ENCODE results near the gene SCTR.

The SCTR gene

DNA sequence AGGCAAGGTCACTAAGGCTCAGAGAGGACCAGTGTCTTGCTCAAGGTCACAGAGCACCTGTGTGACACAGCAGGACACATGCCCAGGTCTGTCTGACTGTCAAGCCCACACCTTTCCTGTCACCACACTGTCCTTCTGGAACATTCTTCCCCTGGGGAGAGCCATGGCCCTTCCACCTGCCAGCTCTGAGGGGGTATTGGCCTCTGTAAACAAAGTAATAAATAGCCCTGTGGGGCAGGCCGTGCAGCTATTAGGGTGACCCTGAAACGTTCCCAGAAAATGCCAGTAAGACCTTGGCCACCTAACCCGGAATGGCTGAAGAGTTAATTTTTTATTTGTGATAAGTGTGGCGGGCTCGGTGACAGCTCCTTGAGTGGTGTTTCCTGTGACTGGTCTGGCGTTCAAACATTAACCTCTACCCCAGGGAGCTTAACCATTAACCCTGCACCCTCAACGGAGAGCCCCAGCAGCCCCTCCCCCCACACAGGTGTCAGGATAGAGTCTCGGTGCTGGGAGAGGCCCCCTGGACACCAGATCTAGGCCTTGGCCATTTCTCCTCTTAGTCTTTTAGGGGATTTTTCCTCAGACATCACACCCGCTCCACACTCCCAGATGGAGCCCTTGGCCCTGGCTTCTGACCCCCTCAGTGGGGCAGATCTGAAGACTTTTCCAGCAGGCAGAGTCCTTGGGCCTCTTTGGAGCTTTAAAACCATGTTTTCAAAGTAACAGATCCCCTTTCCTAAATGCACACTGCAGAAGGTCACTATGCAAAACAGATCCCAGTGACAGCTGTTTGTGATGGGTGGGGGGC lies 36.6 kb downstream of the SCTR start:
- DNase-seq (ENCODE audit: low read depth) = no peak

DNA sequence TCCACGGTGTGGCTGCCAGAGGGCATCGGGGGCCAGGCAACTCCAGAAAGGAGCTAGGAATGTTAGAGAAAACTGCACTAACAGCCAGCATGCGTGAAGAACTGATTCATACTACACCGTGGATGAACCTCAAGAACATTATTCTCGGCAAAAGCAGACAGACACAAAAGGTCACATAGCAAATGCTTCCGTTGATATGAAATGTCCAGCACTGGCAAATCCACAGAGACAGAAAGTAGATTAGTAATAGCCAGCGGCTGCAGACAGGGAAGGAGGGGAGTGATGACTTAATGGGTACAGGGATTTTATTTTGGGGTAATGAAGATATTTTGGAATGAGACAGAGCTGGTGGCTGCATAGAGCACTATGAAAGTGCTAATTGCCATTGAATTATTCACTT lies 37.4 kb downstream of the SCTR start:
- DNase-seq (ENCODE audit: low read depth) = no peak

DNA sequence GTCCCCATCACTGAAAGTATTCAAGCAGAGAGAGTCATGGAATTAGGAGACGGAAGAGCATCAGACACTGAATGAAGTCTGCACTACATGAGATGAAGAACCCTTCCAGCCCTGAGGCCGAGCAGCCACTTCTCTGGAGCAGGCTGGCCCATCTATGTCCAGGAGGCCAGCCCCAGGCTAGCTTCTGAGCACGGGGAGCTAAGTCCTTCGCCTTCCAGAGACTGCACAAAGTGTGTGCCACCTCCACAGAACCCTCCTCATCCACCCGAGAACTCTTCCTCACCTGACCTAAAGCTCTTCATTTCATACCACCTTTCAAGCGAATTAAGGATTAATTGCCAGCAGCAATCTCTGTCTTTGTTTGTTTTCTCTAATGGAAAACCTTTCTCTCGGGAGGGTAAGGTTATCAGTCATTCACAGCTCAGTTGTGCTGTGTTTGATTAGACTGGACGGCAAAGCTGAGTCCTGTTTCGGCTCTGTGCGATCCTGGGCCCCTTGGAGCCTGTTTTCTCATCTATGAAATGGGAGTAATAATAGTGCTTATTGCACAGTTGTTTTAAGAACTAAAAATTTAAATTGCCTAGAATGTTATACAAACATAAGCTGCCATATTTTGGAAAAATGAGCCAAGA lies 38.0 kb downstream of the SCTR start:
- no peak for DNase-seq (ENCODE audit: low read depth)

DNA sequence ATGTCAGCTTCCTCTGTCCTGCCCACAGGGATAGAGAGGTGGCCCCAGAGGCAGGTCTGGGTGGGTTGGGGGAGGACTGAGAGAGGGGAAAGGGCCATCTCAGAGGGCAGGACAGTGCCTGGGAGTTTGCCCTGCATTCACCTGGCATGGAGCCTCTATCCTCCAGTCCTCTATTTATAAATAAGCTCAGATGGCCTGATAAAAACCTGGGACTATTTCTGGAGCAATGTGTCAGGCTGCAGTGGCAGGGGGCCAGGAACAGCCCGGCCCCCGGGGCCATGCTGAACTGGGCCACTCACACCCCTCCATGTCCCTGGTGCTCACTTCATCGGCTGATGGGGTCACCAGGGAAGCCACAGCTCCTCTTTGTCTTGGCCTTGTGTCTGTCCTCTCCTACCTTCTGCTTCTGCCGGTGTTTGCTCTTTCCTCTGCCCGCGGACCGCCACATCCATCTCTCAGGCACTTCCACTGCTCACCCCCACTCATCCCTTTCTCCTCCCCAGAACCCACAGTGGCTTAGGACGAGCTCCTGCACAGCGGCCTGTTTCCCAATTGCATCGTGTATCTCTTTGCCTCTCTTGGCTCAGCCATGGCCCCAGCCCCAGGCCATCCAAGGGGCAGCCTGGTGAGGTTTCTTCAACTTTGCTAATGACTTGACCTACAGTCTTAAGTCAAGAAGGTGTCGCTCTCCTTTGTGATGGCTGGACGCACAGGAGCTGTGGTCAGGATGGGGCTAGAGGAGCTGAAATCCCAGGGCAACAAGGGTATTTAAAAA lies 38.8 kb downstream of the SCTR start:
- DNase-seq (ENCODE audit: low read depth) = no peak

DNA sequence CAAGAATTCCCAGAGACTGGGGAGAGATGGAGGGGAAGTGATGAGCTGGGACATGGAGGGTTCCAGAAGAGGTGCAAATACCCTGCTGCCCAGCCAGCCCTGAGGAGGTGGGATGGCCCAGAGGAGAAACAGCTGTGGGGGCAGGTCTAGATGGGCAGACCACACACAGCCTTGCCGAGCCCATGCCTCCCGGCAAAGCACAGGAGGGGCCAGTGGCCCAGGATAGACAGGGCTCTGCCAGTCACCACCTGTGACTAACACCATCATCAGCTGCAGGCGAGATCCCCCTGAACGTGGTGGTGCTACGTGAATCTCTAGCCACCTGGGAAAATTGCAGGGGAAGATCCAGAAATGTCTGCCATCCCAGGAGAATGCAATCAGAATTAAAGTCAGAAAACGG lies 39.4 kb downstream of the SCTR start:
- no peak for DNase-seq (ENCODE audit: low read depth)

DNA sequence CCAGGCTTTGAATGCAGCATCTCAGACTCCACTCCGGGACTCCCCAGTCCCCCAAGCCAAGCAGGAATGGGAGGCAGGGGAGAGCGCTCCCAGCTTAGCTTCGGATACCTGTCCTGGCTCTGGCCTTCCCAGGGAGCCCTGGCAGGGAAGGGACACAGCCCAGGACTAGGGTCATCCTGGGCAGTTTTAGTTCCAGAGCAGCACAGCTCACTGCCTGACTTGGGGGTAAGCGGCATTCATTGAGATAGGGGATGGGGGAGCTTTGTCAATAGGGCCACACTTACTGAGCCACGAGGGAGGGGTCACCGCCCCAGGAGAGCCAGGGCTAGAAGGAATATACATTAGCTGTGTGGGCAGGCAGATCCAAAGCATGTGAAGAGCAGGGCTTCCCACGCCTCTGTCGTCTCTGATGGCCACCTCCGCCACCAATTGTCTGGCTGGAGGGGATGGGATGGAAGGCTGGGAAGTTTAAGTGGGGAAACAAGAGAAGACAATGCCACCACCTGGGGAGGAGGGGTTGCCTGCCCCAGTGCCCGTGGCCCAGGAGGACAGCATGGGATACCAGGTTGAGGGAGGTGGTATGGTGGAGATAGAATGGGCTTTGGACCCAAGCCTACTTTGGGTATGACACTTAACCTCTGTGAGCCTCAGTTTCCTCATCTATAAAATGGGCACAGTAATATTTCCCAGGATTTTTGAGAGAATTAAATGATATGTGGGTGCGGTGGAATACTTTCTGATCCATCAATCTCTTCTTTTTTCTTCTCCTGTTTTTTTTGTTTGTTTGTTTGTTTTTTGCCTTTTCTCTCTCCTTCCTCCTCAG lies 40.2 kb downstream of the SCTR start:
- DNase-seq (ENCODE audit: low read depth) = no peak

DNA sequence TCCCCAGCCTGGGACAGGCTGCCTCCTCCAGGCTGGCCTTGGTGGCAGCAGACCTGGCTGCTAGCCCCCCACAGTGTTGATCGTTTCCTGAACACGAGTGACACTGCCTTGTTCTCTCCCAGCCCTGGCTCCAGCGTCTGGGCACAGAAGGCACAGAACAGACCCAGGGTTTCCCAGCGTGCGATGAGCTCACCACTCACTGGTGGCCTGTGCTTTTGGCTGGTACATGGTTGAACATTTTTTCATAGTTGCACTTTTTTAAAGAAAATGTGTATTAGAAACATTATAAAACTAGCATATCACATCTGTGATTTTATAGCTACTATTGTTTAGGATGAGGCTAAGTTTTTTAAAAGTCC lies 40.9 kb downstream of the SCTR start:
- DNase-seq (ENCODE audit: low read depth) = no peak

DNA sequence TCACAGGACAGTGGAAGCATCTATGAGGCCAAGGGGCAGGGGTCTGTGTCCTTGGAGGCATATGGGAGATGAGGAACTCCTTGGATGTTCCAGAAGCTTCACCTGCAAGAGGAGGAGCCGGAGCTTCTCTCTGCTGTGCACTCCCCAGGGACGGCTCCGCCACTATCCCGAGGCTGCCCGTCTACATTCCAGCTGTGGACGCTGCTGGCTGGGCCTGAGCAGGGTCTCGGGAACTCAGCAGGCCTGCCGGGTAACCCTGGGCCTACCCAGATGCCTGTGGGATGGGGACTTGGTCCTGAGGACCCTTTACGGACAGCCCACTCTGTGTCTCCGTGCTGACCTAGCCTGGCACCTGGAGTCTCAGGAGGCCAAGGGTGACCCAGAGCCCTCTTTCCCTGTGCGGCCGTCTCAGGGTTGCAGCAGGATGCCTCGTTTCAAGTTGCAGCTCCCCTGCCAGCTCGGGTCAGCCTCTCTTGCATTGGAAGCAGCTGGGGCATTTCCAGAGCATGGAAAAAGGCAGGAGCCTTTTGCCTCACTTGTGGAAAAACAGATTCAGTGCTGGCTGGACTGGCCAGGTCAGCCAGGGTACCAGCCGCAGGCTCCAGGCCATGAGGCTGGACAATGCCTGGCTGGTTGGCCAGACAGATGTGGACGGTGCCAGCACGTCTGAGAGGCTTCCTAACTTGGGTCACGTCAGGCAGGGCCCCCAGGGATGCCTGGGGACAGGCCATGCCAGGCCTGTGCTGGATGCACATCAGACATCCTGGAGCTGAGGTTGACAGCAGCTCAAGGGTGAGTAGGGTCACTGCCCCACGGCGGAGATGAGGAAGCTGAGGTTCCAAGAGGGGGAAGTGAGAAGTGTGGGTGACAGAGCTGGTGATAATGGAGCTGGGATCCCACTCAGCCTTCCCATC lies 41.5 kb downstream of the SCTR start:
- no peak for DNase-seq (ENCODE audit: low read depth)

DNA sequence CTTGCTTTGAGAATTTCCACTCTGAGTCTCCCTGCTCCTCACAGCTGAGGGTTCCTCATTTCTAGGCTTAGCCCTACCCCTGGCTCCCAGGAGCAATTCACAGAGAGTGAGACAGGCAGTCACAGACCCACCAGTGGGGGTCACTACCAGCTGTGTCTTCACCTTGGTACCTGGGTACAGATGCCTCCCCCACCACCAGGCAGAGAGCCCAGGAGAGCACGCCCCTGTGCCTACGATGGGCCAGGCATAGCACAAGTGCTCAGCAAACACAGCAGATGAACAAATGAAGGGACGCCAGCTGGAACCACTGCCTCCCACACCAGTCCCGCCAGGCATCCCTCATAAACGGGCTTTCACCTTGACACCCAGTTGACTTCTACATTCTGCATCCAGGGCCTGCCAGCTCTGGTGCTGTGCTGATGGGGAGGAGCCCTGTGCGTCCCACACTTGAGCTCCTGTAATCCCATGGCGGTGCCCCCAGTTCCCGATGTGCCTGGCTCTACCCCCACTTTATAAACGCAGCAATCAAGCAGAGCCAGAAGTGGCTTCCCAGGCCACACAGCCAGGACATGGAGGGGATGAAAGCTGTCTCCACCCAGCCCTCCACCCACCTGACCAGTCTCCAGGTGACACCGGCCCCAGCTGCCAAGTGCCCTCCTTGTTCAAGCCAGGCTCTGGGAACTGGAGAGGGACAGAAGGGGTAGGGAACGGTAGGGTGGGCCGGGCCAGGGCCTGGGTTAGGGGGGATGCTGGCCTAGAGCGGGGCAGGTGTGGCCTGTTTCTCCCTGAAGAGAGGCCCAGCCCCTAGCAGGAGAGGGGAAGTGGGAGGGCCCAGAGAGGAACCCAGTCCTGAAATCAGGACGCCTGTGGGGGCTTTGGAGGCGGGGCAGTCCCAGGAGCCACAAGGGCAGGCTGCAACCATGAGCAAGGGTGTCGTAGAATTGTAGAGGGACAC lies 42.5 kb downstream of the SCTR start:
- no peak for DNase-seq (ENCODE audit: low read depth)

DNA sequence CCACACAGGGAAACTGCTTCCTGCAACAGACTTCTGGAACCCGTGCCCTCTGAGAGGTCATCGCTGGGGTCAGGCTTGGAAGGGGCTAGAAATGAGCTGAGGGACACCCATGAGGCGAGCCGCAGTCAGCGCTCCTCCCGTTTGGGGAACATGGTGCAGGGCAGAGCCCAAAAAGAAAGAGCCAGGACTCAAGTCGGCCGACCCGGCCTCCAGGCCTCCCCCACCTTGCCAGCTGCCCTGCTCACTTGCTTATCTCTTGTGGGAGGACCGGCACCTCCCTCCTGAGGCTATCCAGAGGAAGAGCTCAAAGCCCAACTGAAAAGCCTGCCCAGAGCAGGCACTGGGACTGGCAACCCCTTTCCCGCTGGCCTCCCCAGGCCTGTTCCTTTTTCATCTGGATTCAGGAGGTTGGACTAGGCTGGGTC lies 43.6 kb downstream of the SCTR start:
- no peak for DNase-seq (ENCODE audit: low read depth)

DNA sequence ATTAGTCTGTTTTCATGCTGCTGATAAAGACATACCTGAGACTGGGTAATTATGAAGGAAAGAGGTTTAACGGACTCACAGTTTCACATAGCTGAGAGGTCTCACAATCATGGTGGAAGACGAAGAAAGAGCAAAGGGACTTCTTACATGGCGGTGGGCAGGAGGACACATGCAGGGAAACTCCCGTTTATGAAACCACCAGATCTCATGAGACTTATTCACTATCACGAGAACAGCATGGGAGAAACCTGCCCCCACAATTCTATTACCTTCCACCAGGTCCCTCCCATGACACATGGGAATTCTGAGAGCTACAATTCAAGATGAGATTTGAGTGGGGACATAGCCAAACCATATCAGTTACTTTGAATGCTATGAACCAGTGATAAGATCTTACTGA lies 44.1 kb downstream of the SCTR start:
- DNase-seq (ENCODE audit: low read depth) = no peak

DNA sequence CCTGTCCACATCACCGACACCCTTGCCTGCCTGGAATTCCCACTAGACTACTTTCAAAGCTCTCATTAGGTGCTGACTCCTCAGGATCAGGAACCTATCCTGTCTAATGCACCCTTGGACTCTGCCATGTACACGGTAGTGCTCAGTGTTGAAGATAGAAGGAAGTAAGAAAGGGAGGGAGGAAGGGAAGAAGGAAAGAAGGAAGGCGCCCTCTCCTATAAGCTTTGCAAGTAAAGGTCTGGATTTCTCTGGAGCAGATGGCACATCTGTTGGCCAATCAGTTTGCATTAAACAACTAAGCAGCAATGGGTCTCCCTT lies 45.3 kb downstream of the SCTR start:
- no peak for DNase-seq (ENCODE audit: low read depth)

DNA sequence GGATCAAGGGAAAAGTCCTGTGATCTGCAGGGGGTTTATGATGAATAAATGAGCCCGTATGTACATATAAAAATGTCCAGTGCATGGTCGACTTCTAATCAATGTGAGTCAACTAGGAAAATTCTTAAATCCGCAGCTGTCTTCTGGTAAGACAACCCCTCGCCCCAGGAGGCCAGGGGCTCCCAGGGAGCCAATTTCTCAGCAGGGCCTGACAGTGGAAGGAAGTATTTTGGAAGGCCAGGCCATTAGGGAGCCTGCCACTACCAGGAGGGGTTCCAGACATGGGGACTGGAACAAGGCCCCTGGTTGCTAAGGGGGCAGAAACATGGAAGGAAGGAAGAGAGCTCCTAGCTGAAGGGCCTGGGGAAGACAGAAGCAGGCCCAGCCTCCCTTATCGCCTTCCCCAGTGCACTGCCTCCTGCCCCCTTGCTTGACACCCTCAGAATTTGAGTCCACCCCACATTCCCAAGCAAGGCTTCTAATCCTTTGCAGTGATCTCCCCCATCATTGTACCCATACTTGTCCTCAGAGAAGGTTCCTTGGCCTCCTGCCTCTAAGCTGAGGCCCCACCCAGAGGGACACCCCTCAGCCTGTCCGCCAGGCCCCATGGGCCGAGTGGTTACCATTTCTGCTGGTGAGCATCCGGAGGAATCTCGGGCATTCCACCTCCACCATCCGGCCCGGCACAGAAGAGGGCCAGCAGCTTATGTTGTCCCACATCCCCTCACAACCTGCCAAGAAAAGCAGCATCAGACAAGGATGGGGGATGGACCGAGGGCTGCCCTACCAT lies 45.9 kb downstream of the SCTR start:
- DNase-seq (ENCODE audit: low read depth) = no peak

DNA sequence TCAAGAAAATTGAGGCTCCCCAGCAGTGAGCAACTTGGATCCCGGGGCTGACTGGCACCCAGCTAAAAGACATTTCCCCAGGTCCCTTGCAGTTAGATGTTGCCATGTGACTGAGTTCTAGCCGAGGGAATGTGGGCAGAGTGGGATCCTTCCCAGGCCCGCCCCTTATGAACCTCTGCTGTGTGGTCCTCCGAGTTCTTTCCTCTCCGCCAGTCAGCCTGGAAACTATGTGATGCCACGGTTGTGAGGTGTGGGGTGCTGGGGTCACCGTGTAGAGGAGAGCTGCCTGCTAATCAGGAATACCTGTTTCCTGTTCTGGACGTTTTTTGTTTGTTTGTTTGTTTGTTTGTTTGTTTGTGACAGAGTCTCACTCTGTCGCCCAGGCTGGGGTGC lies 47.2 kb downstream of the SCTR start:
- DNase-seq (ENCODE audit: low read depth) = no peak

DNA sequence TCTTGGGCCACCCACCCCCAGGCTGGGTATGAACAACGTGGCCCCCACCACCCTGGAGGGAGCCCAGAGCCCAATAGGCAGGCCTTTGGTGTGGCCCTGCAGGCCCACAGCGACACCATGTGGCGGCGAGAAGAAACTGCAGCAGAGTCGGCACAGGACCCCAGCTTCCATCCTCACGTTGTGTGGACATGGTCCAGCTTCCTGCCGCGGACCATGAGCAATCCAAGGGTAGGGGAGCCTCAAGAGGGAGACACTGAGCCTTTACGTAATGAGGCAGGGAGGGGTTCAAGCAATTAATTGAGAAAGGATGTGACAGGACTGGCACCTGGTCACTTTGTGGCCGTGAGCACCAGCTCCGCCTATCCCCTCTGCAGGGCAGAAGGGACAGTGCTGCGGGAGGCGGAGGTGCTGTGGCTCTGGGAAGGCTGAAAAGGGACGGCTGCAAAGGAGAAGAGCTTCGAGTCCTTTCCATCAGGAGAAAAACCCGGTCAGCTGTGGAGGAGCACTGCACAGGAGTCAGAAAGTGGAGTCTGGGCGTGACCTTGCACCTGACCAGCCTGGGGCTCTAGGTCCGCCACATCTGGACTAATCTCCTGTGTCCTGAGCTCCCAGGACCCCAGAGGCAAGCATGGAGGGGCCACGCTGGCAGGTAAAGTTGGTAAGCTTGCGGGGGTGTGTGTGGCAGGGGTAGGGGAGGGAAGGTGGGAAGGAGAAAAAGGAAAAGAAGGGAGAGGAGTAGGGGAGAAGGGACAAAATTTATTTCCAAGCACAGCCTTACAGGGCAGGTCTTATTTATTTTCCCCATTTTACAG lies 47.8 kb downstream of the SCTR start:
- DNase-seq (ENCODE audit: low read depth) = no peak

DNA sequence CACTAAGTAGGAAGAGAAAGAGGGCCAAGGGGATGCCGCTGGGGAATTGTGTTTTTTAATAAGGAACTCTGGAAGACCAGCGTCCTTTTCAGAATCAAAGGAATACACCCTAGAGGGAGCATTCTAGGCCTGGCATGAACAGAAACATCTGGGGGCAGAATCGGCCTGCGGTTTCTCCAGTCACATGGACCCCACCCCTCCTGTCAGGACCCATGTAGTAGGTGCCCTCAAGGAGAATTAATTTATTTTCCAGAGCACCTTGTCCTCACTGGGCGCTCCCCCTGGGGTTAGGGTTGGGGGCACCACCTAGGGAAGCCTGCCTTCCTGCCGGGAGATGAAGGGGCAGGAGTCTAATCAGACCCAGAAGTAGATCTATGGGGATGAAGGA lies 48.4 kb downstream of the SCTR start:
- no peak for DNase-seq (ENCODE audit: low read depth)

DNA sequence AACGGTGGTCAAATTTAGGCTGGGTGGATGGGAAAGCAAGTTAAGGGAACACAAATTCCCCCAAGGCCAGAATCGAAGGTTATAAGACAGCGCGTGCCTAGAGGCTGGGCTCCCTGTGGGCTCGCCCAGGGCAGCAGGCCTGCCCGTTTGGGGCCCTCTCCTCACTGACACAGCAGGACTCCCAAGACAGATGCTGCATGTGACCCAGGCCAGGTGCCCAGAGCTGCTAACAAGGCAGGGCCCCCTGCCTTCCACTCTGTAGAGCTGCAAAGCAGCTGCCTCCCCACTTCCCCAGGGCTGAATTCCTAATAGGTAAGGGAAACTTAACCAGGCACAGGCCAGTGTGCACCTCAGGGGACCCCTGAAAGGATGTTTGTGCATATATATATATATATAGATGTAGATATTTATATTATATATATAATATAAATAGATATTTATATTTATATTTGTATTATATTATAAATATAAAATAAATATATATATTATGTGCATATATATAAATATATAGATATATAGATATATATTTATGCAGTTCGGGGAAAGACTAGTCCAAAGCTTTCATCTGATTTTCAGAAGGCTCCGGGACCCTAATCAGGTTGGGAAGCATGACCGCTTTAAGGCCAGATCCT lies 48.9 kb downstream of the SCTR start:
- no peak for DNase-seq (ENCODE audit: low read depth)
